Activated CD4-positive, alpha-beta T cell treated with anti-CD3 and anti-CD28 coated beads, Interleukin-2, amount 50 U/mL, for 4 hours (primary cell): ENCODE data around the gene RERGL.
"Not testable (repeated sequence)": the region's sequence is repeated elsewhere in the genome, so short reads cannot be mapped to it uniquely, and the experiment has no call there.

Experiments
- DNase-seq, 2 experiments: peaks; one replicate each; pipeline ENCODE4 v3.0.0-alpha.2; 2020

Gene RERGL

GRCh38 chr12:18090093-18090492, at the start of gene RERGL:
TSS of gene RERGL (minus strand) at chr12:18090193. CDS start at chr12:18090140, 53 bp downstream.
- DNase-seq: no peak

GRCh38 chr12:18139254-18139653, 49.3 kb upstream of the RERGL start:
- no peak for DNase-seq

DNA sequence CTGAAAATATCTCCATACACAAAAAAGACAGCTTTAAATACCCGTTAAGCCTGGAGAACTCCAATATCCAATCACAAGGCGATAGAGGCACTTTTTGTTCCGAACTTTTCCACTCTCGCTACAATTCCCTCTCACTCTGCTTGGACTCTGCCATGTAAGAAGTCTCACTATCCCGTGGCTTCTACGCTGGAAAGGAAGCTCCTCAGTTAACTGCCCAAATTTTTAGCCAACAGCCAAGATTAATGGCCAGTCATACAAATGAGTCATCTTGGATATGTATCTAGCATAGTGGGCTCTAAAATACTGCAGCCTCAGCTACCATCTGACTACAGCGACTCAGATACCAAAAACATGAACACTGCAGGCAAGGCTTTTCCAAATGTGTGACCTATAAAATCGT, 45.5 kb upstream of the RERGL start:
- no peak for DNase-seq

DNA sequence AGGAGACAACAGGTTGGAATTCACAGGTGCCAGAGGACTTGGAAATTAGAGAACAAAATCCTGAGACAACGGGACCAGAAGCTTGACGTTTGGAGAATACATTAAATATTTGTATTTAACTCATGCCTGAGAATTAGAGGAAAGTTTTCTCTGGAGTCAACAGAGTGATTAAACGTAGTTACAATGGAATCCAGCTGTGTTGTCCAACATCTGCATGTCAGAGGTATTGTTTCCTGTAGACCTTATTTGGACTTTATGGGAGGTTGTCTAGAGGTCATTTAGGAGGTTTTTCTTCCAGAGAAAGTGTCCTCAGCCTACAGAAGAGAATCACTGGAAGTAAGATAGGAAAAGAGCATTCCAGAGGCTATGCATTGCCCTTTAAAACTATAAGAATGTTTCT, 45.1 kb upstream of the RERGL start:
- DNase-seq: no peak

GRCh38 chr12:18130851-18131250, 40.9 kb upstream of the RERGL start:
- DNase-seq: no peak

GRCh38 chr12:18123707-18124106, 33.7 kb upstream of the RERGL start:
- DNase-seq: no peak

GRCh38 chr12:18120899-18121298, 30.9 kb upstream of the RERGL start:
- no peak for DNase-seq

- DNase-seq: no peak
Measured at GRCh38 chr12:18108611-18109010, 18.6 kb upstream of the RERGL start.

DNA sequence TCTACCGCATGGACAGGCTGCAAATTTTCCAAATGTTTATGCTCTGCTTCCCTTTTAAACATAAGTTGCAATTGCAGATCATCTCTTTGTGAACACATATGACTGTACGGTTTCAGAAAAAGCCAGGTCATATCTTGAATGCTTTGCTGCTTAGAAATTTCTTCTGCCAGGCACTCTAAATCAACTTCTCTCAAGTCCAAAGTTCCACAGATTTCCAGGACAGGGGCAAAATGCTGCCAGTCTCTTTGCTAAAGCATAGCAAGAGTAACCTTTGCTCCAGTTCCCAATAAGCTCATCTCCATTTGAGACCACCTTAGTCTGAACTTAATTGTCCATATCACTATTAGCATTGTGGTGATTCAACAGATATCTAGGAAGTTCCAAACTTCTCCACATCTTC, 13.6 kb upstream of the RERGL start:
- DNase-seq: no peak

DNA sequence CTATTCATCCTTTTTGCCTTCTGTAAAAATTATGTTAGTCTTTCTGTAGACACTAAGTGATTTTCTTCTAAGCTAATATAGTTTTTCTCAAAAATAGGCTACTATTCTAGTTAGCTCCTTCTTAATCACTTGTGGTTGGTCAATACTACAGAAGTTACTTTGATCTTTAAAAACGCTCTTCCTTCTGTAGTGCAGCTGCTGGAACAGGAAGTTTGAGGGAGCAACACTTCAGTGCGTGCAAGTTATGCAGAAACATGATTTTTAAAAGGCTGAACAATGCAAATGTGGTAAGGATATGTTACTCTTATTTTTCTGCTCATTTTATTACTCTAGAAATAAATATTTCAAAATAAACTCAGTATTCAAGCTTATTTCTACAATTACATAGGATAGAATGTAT, 11.1 kb upstream of the RERGL start:
- DNase-seq: no peak

DNA sequence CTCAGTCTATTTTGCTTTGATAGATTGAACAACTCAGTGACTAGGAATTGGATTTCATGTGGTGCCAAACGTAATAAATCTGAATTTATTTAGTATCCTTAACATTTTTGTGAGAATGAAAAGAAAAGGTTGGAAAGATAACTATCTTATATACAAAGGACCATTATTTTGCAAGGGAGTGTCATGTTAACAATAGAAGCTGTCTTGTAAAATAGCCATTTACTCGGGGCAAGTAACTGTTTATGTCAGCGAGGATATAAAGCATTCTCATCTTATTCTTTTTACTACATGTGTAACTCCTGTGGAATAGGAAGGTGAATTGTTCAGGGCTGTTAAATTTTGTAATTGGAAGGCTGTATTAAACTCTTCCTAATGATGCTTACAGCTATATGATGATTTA, 5.9 kb downstream of the RERGL start:
- no peak for DNase-seq

DNA sequence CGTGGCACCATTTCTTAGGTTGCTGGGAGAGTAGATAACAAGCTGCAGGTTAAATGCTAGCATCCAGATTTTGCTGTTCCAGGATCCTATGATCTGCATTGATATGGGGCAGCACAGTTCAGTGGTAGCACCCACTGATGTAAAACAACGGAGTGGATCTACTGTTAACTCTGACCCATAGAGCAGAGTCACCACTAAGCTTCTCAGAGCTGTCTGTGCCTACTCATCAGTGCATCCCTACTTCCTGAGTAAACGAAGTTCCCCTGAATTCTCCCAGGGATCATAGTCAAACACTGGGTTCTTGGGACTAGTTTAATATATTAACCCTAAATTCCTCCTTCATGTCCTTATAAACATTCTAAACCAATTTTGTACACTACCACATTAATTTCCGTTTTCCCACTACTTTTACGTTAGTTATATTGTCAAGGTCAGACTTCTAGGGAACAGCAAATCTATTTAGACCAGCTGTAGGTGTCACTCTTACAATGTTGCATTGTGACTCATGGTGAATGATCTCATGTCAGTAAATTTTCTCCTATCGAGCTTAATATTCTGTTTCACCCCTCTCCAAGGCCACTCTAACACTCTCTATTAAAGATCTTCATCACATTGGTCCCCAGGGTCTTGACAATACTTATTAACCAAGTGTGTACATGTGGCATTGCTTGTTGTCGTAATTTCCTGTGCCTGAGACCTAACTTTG, 10.3 kb downstream of the RERGL start:
- no peak for DNase-seq

- DNase-seq: no peak
Measured at GRCh38 chr12:18074001-18074400, 16.0 kb downstream of the RERGL start.

DNA sequence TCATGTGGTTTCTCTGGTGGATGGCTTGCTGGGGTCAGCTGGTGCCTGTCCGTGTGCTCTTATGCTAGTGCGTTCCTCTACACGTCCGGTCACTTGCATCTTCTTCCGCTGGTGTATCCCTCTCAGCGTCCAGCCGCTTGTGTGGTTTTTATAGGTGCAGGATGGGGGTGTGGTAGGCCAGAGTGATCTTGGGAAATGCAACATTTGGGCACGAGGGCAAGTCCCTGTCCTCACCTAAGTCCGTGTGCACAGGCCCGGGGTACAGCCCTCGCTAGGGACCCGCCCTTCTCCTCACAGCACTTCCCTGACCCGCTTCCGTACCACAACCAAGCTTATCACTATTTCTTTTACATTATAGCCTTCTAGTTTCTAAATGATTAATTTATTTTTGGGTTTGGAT, 17.3 kb downstream of the RERGL start:
- DNase-seq: no peak

DNA sequence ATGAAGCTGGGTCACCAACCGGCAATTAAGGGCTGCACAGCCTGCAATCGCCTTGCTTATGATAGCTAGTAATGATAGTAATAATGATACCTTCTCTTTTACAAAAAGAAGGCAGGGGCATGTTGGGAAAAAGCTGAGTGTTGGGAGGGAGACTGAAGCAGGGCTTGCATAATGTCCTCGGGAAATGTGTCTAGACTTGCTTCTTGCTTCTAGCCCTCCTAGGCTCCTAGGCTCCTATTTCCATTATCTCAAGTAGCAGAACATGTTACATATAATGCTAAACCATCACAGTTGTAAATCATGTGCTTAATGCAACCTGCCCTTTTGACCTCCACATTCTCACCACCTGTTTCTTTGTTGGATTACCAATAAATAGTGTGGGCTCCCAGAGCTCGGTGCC, 18.7 kb downstream of the RERGL start:
- DNase-seq: no peak

GRCh38 chr12:18068355-18068754, 21.6 kb downstream of the RERGL start:
- DNase-seq: no peak

DNA sequence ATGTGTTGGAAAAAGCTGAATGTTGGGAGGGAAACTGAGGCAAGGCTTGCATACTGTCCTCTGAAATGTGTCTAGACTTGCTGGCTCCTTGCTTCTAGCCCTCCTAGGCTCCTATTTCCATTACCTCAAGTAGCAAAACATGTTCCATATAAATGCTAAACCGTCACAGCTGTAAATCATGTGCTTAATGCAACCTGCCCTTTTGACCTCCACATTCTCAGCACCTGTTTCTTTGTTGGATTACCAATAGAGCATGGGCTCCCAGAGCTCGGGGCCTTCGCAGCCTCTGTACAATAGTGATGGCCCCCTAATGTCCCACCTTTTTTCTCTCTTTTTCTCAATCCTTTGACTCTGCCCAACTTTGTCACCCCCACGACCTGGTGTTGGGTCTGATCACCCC, 23.3 kb downstream of the RERGL start:
- no peak for DNase-seq

DNA sequence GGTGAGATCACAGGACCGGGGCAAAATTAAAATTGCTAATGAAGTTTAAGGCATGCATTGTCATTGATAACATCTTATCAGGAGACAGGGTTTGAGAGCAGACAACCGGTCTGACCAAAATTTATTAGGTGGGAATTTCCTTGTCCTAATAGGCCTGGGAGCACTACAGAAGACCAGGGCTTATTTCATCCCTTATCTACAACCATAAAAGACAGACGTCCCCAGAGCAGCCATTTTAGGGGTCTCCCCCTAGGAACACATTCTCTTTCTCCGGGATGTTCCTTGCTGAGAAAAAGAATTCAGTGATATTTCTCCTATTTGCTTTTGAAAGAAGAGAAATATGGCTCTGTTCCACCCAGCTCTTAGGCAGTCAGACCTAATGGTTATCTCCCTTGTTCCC, 27.1 kb downstream of the RERGL start:
- not testable (repeated sequence) for DNase-seq

DNA sequence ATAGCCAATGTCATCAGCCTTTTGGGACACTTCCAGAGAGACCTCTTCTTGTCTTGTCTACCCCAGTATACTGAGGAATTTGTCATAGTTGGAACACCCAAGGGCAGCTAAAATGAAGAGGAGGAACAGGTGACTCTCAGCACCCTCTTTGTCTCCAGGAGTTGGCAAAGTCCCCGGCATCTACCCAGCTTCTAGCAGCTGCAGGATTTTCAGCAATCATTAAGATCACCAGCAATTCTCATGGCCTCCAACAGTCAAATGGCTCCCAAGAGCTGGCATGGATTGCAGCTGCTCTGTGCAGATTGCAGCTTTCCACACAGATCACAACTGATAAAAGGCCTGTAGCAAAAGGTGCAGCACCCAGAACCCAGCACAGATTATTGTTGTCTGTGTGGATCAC, 32.9 kb downstream of the RERGL start:
- no peak for DNase-seq

GRCh38 chr12:18054925-18055619, 34.9 kb downstream of the RERGL start:
- DNase-seq: no peak

GRCh38 chr12:18045446-18045992, 44.5 kb downstream of the RERGL start:
- DNase-seq: no peak

GRCh38 chr12:18040060-18040742, 49.8 kb downstream of the RERGL start:
- not testable (repeated sequence) for DNase-seq
